Activated effector memory CD4-positive, alpha-beta T cell treated with Interleukin-2 at 50 U/mL for 16 hours (primary cell): ENCODE results near the gene RPS16.

Source experiments
- DNase-seq: peaks from one replicate; pipeline ENCODE4 v3.0.0-alpha.2; 2020

The RPS16 gene

DNA sequence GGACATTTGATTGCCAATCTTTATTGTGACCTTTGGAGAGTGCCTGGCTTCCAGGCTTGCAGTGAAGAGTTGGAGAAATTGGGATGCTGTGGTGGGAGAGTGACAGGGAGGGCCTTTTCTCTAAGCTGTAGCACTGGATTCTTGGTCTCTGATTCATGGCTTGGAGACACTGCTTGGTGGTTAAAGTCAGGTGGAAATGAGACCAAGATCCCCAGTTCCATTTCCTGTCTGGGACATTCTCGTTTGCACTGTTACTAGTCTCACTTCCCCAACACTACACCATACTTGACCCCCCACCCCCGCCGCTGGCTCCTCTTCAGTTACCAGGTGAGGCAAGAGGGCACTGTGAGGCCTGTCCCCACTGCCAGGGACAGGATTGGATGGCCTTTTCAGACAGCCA, 12.5 kb upstream of the RPS16 start:
- no peak for DNase-seq

DNA sequence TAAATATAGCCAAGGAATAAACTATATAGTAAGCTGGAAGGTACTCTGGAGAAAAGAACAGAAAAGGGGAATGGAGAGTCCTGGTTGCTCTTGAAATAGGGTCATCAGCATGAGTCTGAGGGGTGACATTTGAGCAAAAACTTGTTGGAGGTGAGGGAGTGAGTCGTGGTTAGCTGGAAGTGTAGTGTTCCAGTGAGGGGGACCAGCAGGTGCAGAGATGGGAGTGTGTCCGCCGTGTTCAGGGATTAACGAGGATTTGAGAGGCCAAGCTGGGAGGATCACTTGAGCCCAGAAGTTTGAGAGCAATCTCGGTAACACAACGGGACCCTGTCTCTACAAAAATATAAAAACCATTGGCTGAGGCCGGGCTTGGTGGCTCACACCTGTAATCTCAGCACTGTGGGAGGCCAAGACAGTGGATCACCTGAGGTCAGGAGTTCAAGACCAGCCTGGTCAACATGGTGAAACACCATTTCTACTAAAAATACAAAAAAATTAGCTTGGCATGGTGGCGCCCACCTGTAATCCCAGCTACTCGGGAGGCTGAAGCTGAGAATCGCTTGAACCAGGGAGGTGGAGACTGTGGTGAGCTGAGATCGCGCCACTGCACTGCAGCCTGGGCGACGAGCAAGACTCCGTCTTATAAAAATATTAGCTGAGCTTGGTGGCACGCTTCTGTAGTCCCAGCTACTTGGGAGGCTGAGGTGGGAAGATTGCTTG, 10.8 kb upstream of the RPS16 start:
- no peak for DNase-seq

DNA sequence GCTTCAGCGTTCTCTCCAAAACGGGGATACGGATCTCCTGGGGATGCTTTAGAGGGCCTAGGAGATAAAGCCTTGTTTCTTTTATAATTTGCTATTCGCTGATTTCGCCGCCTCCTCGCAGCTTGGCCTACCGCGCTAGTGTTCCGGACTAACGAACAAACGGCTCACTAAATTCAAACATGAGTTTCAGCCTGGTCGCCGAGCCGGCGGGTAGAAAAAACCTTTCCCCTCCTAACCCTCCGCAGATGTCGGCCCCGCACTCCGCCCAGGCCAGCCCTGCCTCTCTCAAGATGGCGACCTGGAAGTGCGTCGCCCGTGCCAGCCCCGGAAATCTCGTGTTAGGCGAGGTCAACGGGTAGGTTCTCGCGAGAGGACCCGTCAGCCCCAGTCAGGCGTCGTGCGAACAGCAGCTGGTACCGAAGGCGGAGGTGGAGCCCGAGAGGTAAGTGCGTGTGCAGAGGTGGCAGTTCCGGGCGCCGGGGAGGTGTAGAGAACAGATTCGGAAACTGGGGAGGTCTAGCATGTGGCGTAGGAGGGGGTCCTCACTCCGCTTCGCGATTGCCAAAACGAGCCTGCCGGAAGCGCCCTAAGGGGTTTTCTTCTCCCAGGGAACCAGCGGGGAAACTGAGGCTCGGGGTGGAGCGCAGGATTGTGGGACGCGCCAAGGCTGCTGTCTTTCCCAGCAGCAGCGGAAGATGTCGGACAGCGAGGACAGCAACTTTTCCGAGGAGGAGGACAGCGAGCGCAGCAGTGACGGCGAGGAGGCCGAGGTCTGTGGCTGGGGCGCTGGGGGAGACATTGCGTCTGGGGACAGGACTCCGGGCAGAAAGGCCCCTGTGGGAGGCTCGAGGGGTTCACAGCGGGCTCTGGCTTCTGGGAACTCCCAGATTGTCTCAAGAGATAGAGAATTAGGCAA, 9.7 kb upstream of the RPS16 start, which contains the start of gene SUPT5H:
TSS of gene SUPT5H (plus strand) at position 387 of the 916 bp plus-strand sequence. CDS start at position 696, 309 bp downstream.
- peak; percentile 94 for DNase-seq

DNA sequence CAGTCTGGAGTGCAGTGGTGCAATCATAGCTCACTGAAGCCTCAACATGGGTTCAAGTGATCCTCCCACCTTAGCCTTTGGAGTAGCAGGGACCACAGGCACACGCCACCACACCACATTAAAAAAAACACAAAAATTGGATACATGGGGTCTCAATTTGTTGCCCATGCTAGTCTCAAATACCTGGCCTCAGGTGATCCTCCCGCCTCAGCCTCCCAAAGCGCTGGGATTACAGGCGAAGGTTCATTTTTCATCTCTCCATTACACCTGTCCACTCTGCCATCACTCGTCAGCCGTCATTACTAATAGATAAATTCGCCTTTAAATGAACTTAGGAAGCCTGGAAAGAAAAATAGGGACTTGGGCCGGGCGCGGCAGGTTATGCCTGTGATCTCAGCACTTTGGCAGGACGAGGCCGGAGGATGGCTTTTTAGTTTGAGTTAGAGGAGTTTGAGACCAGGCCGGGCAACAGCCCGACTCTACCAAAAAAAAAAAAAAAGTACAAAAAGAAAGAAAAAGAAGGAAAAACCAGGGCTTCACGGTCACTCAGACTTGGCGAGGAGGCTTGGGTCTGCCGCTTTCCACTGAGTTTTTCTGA, 8.9 kb upstream of the RPS16 start:
- no peak for DNase-seq

DNA sequence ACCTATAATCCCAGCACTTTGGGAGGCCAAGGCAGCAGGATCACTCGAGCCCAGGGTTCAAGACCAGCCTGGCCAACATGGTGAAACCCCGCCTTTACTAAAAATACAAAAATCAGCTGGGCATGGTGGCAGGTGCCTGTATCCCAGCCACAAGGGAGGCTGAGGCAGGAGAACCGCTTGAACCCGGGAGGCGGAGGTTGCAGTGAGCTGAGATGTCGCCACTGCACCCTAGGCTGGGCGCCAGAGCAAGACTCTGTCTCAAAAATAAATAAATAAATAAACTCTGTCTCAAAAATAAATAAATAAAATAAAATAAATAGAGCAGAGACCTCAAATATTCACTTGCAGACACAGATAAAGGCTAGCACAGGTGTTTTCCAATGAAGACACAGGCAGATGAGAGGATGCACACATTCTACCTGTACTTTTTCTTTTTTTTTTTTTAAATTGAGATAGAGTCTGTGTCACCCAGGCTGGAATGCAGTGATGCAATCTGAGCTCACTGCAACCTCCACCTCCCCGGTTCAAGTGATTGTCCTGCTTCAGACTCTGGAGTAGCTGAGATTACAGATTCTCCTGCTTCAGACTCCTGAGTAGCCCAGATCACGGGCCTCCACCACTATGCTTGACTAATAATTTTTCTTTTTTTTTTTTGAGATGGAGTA, 2.7 kb upstream of the RPS16 start:
- DNase-seq = no peak

DNA sequence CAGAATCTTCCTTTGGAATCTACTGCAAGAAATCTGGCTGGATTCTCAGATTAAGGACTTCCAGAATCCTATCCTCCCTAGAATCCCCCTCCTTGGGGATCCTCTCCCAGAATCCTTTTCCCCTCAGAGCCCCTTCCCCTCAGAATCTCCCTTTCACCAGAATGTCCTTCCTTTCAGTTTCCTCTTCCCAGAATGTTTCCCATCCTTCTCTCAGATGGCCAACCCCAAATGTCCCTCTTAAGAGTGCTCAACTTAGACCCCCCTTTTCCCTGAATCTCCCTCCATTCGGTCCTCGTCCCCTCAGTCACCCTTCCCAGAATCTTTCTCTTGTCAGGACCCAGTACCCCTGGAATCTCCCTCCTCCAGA, 584 bp upstream of the RPS16 start:
- DNase-seq = no peak

DNA sequence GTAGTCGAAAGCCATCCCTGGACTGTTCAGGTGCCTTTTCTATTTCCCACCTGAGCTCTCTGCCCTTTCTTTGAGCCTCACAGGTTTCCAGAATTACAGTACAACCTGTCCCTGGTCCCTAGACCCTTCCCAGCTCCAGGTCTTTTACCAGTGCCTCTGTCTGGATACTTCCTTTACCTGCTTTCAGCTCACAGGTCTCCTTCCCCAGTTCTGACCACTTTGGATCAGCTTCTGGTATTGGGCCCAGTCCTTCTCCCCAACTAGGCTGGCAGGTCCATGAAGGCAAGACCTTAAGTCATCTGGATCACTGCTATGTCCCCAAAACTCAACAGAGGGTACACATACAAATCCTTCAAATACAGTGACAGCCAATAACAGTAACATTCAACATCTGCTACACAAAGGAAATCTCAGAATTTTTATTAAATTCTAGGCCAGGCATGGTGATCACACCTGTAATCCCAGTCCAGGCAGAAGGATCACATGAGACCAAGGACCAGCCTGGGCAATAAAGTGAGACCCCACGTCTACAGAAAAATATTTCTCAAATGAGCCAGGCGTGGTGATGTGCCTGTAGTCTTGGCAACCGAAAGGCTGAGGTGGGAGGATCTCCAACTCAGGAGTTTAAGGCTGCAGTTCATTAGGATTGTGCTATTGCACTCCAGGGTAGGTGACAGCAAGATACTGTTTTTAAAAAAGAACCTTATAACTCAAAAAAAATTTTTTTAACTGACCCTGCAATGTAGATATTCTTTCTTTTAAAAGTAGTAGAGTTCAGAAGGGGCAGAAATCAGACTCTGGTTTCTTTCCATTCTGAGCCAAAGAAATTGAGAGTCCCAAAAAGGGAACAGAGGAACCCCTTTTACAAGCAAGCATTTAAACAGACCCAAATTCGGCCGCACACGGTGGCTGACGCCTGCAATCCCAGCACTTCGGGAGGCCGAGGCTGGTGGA, 1.3 kb downstream of the RPS16 start:
- DNase-seq = no peak

DNA sequence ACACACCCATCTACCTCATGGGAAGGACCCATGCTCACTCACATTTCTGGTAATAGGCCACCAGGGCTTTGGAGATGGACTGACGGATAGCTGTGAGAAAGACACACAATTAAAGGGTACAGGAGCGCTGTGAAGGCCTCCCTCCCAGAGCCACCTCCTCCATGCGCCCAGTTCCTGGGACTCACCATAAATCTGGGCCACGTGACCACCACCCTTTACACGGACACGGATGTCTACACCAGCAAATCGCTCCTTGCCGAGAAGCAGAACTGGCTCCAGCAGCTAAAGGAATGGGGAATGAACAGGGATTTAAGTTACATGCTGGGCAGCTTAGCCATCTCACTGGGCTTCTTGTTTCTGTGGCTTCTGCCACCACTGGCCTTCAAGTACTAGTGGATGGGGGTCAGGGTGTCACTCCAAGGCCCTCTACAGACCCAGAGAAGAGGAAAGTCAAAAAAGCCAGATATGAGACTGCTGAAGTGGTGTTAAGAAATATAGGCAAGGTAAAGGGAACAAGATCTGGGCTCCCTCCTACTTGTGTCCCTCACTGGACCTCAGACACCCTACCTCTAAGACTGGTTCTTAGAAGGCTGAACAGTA, 2.2 kb downstream of the RPS16 start:
- DNase-seq = no peak

DNA sequence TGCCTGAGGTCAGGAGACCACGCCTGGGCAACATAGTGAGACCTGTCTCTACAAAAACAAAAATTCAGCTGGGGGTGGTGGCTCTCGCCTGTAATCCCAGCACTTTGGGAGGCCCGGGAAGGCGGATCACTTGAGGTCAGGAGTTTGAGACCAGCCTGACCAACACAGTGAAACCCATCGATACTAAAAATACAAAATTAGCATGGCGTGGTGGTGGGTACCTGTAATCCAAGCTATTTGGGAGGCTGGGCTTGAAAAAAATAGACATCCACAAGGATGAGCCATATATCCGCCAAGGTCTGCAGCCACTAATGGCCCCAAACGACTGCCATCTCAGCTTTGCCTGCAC, 3.1 kb downstream of the RPS16 start:
- no peak for DNase-seq

DNA sequence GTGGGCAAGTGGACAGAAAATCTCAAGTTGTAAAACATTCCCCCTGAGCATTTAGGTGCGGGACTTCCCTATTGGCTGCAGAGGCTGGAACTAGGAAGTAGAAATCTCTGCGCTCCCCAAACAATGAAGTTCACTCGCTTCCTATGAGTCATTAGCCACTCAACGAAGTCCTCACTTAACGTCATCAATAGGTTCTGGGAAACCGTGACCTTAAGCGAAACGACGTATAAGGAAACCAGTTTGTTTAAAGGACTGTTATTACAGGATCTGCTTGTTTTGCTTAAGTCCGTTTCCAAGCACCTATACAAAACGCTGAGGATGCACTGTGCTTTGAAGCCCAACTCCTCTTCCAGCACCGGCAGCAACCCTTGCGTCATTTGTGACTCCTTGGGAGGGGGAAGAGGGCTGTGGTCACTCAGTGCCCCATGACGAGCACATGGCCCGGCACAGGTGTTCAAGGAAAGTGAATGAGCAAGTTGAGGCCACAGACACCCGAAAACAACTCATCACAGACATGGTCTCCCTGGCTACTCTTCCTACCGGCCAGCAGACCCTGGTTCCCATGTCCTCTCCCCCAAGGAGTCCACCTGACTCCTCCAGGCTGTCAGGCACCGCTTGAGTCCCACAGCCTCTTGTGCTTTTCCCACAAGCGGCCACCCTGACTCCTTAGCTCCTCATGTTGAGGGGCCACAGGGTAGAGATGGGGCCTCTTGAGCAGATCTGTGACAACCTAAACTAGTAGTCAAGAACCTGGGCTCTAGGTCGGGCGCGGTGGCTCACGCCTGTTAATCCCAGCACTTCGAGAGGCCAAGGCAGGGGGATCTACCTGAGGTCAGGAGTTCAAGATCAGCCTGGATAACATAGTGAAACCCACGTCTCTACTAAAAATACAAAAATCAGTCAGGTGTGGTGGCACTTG, 4.8 kb downstream of the RPS16 start:
- peak; percentile 53 for DNase-seq

DNA sequence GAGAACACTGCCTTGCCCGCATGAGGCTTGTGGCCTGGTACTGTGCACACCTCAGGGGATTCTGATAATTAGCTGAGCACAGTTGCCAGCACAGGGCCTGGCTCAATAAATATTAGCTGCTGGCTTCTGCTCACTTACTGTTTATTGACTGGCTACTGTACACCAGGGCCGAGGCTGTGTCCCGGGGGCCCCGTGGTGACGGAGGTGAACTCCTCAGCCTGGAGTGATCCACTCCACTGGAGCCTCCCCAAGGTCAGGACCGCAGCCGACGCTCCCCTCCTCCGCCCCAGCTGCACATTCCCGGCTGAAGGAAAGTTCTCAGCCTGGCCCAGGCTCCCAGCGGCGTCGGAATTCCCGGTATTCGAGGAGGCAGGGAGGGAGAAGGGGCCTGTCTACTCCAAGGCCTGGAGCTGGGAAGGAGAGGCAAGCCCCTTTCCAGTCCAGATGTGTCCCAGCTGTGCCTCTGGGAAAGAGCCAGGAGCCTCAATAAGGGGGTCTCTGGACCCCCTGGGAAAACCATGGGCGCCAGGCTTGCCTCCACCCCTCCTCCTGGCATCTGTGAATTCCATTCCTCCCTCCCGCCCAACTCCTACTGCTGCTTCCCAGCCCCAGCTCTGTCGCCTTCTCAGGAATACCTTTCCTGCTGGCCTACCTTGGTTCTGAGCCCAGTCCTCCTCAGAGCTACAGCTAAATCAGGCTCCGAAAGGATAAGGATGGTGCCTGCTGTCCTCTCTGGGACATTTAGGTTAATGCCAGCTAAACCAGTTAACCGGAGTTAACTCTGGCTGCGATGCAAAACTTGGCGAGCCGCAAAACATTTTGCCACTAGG, 7.3 kb downstream of the RPS16 start:
- no peak for DNase-seq

DNA sequence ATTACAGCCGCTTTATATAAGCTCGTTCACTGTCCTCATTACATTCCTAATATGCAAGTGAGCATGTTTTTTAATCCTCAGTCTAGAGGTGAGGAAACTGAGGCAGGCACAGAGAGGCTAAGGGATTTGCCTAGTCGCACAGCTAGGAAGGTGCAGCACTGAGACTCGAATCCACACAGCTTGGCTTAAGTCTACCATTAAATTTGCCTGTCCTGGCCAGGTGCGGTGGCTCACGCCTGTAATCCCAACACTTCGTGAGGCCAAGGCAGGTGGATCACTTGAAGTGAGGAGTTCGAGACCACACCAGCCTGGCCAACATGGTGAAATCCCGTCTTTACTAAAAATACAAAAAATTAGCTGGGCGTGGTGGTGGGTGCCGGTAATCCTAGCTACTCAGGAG, 8.0 kb downstream of the RPS16 start:
- no peak for DNase-seq

DNA sequence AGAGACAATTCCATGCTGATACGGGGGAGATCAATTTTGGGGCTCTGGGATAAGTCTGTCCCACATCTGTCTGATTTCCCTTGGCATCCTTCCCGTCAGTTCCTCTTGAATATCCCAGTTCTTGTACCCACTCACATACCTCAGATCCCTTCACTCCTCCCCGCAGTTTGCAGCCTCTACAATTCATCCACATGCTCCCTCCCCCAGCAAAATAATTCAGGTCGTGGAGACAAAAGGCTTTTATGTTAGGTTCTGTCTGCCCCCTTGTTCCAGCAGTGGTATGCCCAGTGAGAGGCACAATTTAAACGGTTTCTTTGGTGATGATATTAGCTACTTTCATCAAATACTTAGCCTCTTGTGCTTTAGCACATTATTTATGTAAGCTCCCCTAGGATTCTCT, 9.6 kb downstream of the RPS16 start:
- DNase-seq = no peak

DNA sequence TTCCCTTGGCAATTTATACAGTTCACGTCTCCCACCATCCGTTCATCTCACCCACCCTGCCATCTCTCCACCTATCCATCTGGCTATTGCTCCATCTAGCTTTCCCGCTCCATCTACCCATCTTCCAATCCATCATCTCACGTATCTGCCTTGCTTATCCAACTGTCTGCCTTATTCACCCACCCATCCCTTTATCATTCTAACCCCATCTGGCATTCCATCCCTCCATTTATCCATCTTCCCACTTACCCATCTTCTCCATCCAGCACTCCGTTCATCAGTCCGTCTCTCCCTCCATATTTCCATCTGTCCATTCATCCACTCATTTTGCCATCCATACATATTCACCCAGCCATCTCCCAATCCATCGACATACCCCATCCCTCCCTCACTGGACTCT, 10.0 kb downstream of the RPS16 start:
- no peak for DNase-seq

DNA sequence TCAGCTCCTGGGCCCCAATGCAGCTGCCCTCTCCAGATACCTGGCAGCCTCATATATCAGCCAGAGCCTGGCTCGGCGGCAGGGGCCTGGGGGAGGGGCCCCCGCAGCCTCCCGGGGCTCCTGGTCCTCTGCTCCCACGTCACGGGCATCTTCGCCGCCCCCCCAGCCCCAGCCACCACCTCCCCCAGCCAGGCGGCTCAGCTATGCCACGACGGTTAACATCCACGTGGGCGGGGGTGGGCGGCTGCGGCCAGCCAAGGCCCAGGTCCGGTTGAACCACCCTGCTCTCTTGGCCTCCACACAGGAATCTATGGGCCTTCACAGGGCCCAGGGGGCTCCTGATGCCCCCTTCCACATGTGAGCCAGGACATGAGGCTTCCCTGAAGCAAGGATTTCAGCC, 10.8 kb downstream of the RPS16 start:
- DNase-seq = no peak

DNA sequence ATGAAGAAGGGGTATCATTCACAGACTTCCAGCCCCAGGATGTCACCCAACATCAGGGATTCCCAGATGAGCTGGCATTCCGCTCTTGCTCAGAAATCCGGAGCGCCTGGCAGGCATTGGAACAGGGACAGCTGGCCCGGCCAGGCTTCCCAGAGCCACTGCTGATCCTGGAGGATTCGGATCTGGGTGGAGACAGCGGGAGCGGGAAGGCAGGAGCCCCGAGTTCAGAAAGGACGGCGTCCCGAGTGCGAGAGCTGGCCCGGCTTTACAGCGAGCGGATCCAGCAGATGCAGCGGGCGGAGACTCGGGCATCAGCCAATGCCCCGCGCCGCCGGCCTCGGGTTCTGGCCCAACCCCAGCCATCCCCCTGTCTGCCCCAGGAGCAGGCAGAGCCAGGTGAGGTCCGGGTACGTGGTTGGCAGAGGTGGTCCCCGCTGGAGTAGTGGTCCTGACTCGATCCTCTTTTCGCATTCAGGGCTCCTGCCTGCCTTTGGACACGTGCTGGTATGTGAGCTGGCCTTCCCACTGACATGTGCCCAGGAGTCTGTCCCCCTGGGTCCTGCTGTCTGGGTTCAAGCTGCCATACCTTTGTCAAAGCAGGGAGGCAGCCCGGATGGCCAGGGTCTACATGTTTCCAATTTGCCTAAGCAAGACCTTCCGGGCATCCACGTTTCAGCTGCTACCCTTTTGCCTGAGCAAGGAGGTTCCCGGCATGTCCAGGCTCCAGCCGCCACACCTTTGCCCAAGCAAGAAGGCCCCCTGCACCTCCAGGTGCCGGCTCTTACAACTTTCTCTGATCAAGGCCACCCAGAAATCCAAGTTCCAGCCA, 12.3 kb downstream of the RPS16 start:
- no peak for DNase-seq

DNA sequence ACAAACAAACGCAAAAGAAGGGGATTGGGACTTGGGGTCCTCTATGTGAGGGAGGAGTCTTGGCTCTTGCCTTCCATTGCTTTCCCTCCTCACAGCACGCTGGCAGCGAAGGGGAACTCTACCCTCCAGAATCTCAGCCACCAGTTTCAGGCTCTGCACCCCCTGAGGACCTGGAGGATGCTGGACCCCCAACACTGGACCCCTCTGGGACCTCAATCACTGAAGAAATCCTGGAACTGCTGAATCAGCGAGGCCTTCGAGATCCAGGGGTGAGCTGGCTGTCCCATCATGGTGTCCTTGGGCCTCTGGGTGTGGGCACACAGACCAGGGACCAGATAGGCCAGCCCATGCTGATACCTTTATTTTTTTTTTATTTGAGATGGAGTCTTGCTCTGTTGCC, 13.7 kb downstream of the RPS16 start:
- DNase-seq = no peak

DNA sequence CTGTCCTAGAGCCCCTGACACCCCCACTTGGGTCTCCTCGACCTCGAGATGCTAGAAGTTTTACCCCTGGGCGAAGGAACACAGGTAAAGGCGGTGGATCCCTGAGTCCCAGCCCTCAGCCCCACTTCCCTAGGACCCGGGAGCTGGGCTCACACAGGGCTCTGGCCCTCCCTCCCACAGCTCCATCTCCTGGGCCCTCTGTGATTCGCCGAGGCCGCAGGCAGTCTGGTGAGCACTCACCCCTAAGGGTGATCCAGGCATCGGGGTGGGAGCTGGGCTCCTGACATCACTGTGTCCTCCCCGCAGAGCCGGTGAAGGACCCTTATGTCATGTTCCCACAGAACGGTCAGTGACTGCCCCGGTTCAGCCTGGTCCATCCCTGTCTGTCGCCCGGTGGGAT, 15.0 kb downstream of the RPS16 start:
- no peak for DNase-seq

DNA sequence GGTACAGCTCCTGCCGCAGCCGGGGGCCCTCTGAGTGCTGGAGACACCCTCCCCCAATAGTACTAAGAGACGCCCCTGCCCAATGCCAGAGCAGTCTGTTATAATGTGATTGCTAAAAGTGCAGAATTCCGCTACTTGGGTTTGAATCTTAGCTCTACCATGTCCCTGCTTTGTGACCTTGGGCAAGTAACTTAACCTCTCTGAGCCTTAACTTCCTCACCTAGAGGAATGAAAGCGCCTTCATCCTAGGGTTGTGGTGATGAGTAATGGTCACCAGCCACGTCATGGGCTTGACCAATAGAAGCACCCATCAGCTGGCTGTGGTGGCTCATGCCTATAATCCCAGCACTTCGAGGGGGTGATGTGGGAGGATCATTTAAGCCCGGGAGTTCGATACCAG, 16.7 kb downstream of the RPS16 start:
- DNase-seq = no peak
